ENCODE results near the gene MROH7.
"Not testable (repeated sequence)": the region's sequence is repeated elsewhere in the genome, so short reads cannot be mapped to it uniquely, and the experiment has no call there.

Gene MROH7

DNA sequence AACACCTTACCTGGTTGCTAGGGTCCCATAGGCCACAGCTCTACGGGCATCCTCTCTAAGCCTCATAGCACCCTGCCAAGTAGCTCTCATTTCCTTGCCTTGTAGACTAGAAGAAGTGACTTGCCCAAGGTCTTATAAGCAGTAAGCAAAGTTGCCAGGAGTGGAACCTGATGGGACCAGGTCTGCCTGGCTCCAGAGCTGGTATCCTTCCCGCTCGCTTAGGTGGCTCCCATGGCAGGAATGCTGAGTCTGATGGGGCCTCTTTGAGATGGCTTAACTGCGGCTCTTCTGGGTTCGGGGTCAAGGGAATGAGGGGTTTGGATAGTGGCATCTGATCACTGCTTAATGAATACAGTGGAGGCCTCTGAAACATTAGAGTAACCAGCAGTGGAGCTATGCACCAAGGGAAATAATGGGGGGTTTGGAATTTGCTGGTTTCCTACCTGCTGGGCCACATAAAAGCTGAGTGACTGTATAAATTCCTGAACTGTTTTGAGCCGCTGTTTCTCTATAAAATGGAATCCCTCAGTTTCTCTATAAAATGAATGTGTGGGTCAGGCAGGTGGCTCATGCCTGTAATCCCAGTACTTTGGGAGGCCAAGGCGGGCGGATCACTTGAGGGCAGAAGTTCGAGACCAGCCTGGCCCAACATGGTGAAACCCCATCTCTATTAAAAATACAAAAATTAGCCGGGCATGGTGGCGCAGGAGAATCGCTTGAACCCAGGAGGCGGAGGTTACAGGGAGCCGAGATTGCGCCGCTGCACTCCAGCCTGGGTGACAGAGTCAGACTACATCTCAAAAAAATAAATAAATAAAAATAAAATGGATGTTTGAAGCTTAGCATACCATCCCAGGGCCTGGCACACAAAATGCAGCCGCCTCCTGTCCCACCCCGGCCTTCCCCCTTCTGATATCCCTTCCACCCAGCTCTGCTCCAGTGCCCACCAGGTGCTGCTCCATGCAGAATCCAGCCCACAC is 30.7 kb upstream of the MROH7 start:
- no peak for DNase-seq

DNA sequence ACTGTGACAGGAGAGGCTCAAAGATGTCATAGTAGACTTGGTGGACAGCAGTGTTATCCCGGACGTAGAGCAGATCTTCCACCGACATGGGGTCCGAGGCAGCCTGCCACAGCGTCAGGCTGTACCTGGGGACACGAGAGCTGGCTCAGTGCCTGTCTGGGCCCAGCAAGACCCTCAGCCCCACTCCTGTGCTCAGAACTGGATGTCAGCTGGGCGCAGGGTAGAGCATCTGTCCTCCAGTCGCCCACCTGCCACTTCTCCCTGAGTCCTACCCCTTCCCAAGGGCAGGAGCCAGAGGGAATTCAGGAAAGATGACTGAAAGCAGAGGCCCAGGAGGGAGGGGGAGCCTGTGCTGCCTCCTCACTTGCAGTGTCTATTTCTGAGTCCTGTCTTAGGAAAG is 30.0 kb upstream of the MROH7 start:
- DNase-seq: no peak

GRCh38 chr1:54614024-54614423 is 27.6 kb upstream of the MROH7 start:
- DNase-seq: no peak

DNA sequence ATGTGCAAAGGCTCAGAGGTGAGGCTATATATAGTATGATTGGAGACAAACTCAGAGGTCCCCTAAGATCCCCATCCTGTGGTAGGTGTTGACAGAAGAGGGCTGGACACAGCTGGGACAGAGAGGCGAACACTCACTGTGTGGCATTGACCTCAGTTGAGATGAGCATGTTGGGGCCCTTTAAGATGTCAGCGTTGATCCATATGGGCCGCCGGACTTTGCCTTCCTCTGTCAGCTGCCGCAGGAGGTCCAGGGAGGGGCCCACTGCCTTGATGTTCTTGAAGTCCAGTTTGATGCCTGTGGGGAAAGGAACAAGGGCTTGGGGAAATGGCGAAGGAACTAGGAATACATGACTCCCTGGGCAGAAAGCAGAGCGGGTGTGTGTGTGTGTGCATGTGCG is 27.0 kb upstream of the MROH7 start:
- no peak for DNase-seq

DNA sequence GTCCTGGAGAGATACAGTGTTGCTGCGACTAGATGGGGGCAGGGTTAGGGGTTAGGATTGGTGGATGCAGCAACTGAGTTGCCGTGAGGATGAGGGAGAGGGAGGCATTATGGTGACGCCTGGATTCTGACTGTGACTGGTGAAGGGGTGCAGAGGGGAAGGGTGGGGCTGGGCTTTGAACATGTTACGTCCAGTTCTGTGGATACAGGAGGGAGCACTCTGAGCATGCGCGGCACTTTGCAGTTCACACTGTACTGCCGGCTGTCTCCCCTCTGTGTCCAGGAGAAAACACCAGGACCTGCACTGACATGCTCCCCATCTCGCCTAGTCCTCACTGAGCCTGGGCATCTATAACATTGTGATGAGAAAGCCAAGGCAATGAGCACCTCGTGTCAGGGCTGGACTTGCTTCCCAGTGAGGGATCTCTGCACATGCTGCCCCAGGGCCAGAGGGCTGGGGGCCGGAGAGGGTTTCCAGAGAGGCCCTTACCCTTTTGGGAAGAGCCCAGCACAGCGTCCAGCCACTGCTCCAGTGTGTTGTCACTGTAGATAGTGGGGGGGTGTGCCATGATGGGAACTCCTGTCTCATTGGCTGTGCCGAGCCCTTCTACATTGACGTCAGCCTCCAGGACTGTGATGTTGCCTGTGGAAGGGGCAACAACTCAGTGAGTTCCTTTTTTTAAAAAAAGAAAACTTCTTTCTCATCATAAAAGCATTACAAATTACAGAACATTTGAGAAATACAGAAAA is 25.9 kb upstream of the MROH7 start:
- no peak for DNase-seq

GRCh38 chr1:54619749-54620148 is 21.8 kb upstream of the MROH7 start:
- no peak for DNase-seq

- DNase-seq: no peak
Observed at GRCh38 chr1:54623216-54624007, 18.2 kb upstream of the MROH7 start, which contains the start of gene FAM151A. FAM151A (minus strand) TSS chr1:54623525; CDS start chr1:54623395, 130 bp downstream.

DNA sequence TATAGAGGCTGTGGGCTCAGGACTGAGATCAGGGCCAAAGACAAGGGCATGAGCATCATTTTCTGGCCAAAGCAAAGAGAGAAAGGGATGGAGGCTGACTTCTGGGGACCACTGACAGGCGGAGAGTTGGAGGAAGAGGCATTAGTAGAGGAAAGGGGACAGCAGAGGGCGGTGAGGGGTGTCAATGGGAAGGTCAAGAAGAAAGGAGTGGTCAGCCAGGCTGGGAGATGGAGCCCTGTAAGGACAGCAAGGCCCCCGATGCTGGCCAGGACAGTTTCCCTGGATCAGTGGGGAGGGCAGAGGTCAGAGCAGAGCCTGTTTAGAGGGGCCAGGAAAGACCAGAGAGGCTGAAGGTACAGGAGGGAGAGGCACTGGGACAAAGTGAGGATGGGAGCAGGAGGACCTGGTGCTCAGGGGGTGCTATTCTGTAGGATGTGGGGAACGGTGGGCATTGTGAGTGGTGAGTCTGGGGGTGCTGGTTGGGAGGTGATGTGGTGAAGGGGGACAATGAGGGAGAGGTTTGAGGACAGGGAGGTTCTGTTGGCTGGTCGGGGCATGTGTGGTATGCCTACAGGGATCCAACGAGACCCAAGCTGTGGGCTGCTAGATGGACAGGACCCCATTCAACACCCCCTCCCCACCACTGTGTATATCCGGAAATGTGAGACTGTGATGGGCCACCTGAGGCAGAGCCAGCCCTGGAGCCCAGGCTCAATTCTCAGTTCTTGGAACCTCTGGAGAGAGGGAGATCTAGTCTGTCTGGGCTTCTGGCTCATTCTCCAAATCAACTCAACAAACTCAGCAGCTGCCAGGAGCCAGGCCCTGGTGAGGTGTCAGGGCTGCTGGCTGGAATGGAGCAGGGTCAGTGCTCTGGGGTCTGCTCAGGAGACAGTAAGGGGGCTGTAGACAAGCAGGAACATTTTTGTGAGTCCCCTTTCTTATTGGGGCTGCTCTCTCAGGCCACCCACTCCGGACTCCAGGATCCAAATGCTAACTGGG is 16.8 kb upstream of the MROH7 start:
- no peak for DNase-seq

DNA sequence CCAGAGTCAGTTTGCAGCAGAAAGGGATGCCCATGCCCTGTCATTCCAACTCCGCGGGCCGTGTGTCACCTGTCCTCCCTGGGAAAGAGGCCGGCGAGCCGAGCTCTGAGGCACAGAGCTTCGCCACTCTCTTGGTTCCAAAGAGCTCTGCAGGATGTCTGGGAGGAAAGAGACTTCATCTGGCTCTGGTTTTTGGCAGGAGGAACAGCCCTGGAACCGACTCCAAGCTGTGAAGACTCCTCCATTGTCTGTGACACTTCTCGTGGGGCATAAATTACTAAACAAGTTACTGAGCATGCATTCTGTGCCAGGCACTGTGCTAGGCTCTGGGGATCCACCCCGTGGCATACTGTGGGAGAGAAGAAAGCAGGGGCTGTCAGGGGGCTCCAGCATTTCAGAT is 14.4 kb upstream of the MROH7 start:
- DNase-seq: no peak

DNA sequence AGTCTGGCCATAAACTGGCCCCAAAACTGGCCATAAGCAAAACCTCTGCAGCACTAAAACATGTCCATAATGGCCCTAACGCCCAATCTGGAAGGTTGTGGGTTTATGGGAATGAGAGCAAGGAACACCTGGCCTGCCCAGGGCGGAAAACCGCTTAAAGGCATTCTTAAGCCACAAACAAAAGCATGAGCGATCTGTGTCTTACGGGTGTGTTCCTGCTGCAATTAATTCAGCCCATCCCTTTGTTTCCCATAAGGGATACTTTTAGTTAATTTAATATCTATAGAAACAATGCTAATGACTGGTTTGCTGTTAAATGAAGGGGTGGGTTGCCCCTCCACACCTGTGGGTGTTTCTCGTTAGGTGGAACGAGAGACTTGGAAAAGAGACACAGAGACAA is 5.8 kb upstream of the MROH7 start:
- DNase-seq: not testable (repeated sequence)

- not testable (repeated sequence) for DNase-seq
Observed at GRCh38 chr1:54636461-54637446, 4.8 kb upstream of the MROH7 start.

- no peak for DNase-seq
Observed at GRCh38 chr1:54640361-54640760, 1.2 kb upstream of the MROH7 start.

DNA sequence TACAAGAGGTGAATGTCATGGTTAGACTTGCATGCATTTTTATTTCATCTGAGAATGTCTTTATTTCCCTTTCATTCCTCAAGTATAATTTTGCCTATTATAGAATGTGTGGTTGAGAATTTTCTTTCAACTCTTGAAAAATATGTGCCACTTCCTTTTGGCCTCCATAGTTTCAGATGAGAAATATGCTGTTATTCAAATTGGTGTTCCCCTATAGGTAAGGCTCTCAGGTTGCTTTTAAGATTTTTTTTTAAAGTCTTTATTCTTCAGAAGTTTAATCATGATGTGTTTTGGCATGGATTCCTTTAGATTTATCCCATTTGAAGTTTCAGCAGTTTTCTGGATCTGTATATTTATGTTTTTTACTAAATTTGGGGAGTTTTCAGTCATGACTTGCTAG is 2.1 kb downstream of the MROH7 start:
- DNase-seq: no peak

GRCh38 chr1:54645806-54646676 is 4.5 kb downstream of the MROH7 start:
- DNase-seq: no peak

DNA sequence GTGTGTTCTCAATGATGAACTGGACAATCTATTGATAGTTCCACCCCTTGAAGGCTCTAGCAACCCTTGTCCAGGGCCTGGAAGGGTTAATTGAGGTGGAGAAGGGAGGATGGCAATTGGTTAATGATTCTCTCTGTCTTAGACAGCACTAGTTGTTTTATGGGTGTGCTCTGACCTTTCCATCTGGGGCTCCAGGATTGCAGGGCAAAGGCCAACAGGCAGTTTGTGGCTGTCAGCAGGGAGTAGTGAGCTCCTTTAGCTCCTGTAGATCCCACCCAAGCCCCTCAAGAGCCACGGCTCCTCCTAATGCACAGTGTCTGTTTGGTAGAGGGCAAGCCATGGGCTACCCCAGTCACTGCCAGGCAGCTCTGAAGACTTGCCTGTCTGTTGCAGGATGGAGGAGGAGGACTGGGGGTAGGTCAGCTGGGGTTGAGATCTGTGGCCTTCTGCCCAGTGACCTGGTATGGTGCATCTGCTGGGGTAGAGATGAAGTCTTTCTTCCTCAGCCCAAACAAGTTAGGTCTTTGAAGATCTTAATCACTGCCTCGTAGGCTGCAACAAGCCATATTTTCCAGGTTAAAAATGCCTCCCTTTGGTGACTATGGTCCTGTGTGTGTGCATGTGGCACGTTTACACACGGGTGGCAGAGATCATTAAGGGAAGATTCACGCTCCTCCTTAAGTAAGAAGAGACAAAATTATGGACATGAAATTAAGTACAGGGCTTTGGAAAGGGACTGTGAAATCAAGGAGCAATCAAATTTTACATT is 7.7 kb downstream of the MROH7 start:
- DNase-seq: no peak

DNA sequence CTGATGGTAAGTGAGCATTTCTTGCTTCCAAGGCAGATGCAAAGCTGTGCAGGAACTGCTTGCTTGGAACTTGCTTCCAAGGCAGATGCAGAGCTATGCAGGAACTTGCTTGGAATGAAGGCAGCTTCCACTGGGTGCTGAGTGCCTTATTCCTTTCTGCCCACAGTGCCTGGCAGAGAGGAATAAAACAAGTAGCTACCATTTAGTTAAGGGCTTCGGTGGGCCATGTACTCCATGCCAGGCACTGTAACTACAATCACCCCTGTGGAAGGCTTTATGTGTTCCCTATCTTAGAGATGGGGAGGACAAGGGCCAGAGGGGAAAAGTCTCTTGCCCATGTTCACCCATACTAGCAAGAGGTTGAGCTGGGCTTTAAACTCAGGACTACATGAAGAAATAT is 8.3 kb downstream of the MROH7 start:
- no peak for DNase-seq

- DNase-seq: no peak
Observed at GRCh38 chr1:54650417-54650816, 8.8 kb downstream of the MROH7 start.

DNA sequence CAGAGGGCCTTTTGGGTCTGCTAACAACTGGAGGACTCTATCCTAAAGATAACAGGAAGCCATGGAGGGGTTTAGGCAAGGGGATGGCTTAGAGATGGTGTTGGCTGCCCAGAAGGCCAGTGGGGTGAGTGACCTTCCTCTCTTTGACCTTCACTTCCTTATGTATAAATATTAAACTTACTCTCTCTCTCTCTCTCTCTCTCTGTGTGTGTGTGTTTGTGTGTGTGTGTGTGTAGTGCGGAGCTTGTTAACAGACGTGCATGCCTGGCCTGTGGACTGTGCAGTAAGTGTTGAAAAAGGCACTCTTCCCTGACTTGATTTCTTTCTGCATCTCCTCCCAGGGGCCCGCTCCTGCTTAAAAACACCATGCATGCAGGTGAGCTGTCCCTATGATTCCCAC is 10.0 kb downstream of the MROH7 start:
- no peak for DNase-seq

GRCh38 chr1:54652168-54652567 is 10.6 kb downstream of the MROH7 start:
- DNase-seq: no peak

Measured in stimulated activated CD4-positive, alpha-beta T cell treated with anti-CD3 and anti-CD28 coated beads, Interleukin-4, amount 100 ng/mL, for 1 hour (primary cell).